Measurements from ENCODE around the gene EMILIN2.

GRCh38 chr18:2853926-2854664 lies 7.3 kb downstream of the EMILIN2 start:
- TF ChIP-seq CTCF (IDR thresholded peaks at IDR 0.05; ENCODE audit: extremely low read depth in 1 of 2, insufficient read depth in 1 of 2, low read depth in 1 of 2, low read length in 2 of 2) (no peak), EZH2 (IDR thresholded peaks at IDR 0.05; ENCODE audit: borderline replicate concordance, low read depth, low read length, severe bottlenecking) (no peak), MAX (IDR thresholded peaks at IDR 0.05; ENCODE audit: insufficient read depth, insufficient read length) (no peak), POLR2A (IDR thresholded peaks at IDR 0.05; ENCODE audit: low read depth, low read length) (no peak), JUN (IDR thresholded peaks at IDR 0.05; ENCODE audit: borderline replicate concordance, insufficient read depth, insufficient read length, low read depth) (no peak)
